ENCODE data around the gene CUL3. TPM values are rescaled to one million over a fixed set of nuclear protein-coding genes. Genes with fewer than 3 reads are reported as not detected.

CUL3 gene
- total RNA-seq, 1 donor from 2014 or later: 33.5 TPM

- no peak for DNase-seq (ENCODE audit: low read depth)
- H3K4me3 ChIP-seq (ENCODE audit: low read depth, low read length): no peak overlapping the region
- TF ChIP-seq, protein P1, sequence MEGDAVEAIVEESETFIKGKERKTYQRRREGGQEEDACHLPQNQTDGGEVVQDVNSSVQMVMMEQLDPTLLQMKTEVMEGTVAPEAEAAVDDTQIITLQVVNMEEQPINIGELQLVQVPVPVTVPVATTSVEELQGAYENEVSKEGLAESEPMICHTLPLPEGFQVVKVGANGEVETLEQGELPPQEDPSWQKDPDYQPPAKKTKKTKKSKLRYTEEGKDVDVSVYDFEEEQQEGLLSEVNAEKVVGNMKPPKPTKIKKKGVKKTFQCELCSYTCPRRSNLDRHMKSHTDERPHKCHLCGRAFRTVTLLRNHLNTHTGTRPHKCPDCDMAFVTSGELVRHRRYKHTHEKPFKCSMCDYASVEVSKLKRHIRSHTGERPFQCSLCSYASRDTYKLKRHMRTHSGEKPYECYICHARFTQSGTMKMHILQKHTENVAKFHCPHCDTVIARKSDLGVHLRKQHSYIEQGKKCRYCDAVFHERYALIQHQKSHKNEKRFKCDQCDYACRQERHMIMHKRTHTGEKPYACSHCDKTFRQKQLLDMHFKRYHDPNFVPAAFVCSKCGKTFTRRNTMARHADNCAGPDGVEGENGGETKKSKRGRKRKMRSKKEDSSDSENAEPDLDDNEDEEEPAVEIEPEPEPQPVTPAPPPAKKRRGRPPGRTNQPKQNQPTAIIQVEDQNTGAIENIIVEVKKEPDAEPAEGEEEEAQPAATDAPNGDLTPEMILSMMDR (conservative IDR thresholded peaks at IDR 0.05; ENCODE audit: low read depth, low read length): no peak
Observed at GRCh38 chr2:224440988-224441387, 144.2 kb downstream of the CUL3 start.

GRCh38 chr2:224438726-224439125, 146.4 kb downstream of the CUL3 start:
- no peak overlapping the region for H3K4me3 ChIP-seq (ENCODE audit: low read depth, low read length)
- TF ChIP-seq, protein P1 (conservative IDR thresholded peaks at IDR 0.05; ENCODE audit: low read depth, low read length): no peak
- DNase-seq (ENCODE audit: low read depth): no peak

DNA sequence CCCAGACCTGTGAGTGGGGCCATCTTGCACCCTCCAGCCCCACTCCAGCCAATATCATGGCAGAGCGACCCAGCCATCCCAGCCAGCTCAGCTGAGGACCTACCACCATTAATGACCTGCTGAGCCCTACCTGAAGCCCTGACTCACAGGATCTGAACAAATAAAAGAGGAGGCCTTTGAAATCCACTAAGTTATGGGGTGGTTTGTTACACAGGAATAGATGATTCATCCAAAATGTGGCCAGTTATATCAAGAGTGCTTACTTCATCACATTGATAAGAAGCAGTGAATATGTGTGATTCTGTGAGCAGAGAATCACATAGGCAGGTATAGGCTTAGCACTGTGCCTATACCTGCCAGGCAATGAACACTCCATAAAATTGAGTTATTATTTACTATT, 148.5 kb downstream of the CUL3 start:
- TF ChIP-seq, protein P1 (conservative IDR thresholded peaks at IDR 0.05; ENCODE audit: low read depth, low read length): no peak
- H3K4me3 ChIP-seq (ENCODE audit: low read depth, low read length): no peak overlapping the region
- DNase-seq (ENCODE audit: low read depth): no peak

GRCh38 chr2:224434618-224435017, 150.5 kb downstream of the CUL3 start:
- no peak for DNase-seq (ENCODE audit: low read depth)
- TF ChIP-seq, protein P1 (conservative IDR thresholded peaks at IDR 0.05; ENCODE audit: low read depth, low read length): no peak
- no peak overlapping the region for H3K4me3 ChIP-seq (ENCODE audit: low read depth, low read length)

- DNase-seq (ENCODE audit: low read depth): no peak
- TF ChIP-seq, protein P1 (conservative IDR thresholded peaks at IDR 0.05; ENCODE audit: low read depth, low read length): no peak
- no peak overlapping the region for H3K4me3 ChIP-seq (ENCODE audit: low read depth, low read length)
Observed at GRCh38 chr2:224433442-224433841, 151.7 kb downstream of the CUL3 start.

GRCh38 chr2:224432003-224432579, 153.1 kb downstream of the CUL3 start:
- TF ChIP-seq, protein P1 (conservative IDR thresholded peaks at IDR 0.05; ENCODE audit: low read depth, low read length): no peak
- DNase-seq (ENCODE audit: low read depth): no peak
- no peak overlapping the region for H3K4me3 ChIP-seq (ENCODE audit: low read depth, low read length)

GRCh38 chr2:224429441-224429810, 155.7 kb downstream of the CUL3 start:
- TF ChIP-seq, protein P1 (conservative IDR thresholded peaks at IDR 0.05; ENCODE audit: low read depth, low read length): no peak
- H3K4me3 ChIP-seq (ENCODE audit: low read depth, low read length): no peak overlapping the region
- DNase-seq (ENCODE audit: low read depth): no peak
